HG02884 (cell line): Measurements from ENCODE around the gene PHKA1.
"Not testable (repeated sequence)": the region's sequence is repeated elsewhere in the genome, so short reads cannot be mapped to it uniquely, and the experiment has no call there.

ENCODE experiments used
- ATAC-seq: cut with Tn5 transposase; IDR thresholded peaks from one replicate; pipeline ENCODE4 v1.9.1; 2021; ENCODE audit warnings: mild to moderate bottlenecking, moderate library complexity; ENCODE audit not compliant: unreplicated experiment

The PHKA1 gene

DNA sequence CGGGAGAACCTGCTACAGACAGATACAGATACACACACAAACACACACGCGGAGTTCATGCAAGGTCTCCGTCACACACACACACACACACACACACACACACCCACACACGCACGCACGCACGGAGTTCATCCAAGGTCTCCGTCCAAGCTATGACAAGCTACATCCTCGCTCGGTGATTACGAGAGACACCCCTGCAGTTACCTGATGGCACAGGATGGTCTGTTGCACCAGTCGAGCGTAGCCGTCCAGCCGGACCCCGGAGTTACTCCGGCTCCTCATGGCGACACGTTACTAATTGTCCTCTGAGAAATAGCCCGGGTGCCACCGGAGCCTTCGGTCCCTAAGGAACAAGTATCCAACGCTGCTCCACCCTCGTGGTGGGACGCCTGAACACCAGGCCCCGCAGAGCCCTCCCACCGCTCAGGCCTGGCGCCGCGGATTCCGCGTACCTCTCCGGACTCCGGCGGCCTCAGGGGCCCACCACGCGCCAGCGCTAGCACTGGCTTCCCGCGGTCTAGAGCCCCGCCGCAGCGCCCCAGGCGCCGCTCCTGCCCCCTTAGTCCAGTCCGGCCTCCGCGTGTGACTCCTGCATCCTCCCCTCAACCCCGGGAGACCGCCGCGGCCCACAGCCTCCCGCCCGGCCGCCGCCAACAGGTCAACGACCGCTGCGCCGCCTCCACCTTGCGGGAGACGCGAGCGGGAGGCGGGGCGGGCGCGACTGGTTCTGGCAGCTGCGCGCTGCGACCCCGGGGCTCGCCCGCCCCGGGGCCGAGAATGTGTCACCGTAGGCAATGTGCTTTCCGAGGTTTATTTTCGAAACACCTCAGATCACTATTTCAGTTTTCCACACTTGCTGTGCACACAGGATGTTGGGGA, at the start of gene PHKA1:
Gene PHKA1 (minus strand): TSS at position 708 of the 879 bp plus-strand sequence. CDS start 426 bp downstream, at position 282.
- peak; percentile 64 for ATAC-seq

DNA sequence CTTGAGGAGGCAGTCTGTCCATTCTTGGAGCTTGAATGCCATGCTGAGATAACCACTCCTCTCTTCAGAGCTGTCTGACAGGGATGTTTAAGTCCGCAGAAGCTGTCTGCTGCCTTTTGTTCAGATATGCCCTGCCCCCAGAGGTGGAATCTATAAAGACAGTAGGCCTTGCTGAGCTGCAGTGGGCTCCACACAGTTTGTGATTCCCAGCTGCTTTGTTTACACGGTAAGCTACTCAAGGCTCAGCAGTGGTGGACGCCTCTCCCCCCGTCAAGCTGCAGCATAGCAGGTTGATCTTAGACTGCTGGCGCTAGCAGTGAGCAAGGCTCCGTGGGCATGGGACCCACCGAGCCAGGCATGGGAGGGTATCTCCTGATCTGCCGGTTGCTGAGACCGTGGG, 46.3 kb upstream of the PHKA1 start:
- not testable (repeated sequence) for ATAC-seq

DNA sequence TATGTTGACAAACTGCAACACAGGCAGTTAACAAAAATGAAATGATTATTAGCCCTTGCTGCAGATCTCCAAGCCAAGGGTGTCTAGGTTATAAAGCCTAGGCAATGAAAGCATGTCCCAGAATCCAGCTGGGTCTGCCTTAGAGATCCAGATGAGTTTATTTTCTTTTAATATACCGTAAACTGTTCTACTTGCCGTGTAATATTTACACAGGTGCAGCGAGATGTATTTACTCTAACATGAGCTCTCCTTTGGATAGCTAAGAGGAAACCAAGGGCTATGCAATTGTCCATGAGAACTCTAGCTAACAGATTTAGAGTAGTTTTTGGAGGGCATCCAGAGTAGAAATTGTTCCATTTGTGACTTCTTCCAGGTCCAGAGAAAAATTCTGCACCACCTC, 34.4 kb upstream of the PHKA1 start:
- not testable (repeated sequence) for ATAC-seq

DNA sequence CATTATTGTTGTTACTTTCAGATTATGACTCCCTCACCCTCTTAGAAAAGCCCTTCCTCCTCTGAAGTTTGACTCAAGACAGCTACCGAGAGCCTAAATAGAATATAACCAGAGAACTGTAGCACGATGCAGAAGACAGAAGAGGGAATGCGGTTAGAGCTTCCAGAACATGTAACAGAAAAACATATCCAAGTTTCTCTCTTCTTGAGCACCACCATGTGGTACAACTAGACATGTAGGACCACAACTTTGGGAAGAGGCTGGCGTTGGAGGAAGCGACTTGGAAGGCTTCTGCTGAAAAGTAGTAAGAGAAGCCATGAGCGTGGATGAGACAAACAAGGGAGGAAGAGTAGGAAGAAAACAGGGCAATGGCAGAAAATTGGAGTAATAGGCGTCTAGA, 31.4 kb upstream of the PHKA1 start:
- not testable (repeated sequence) for ATAC-seq

DNA sequence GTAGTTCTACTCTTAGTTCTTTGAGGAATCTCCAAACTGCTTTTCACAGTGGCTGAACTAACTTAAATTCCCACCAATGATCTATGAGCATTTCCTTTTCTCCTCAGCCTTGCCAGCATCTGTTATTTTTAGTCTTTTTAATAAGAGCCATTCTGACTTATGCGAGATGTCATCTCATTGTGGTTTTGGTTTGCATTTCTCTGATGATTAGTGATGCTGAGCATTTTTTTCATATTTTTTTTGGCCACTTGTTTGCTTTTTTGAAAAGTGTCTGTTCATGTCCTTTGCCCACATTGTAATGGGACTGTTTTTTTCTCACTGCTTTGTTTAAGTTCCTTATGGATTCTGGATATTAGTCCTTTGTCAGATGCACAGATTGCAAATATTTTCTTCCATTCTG, 21.5 kb upstream of the PHKA1 start:
- no peak for ATAC-seq

DNA sequence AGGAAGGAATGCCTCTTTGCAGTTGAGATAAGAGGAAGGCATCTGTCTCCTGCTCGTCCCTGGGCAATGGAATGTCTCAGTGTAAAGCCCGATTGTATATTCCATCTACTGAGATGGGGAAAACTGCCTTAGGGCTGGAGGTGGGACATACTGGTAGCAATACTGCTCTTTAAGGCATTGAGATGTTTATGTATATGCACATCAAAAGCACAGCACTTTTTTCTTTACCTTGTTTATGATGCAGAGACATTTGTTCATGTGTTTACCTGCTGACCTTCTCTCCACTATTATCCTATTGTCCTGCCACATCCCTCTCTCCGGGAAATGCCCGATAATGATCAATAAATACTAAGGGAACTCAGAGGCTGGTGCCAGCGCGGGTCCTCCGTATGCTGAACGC, 19.5 kb upstream of the PHKA1 start:
- not testable (repeated sequence) for ATAC-seq

DNA sequence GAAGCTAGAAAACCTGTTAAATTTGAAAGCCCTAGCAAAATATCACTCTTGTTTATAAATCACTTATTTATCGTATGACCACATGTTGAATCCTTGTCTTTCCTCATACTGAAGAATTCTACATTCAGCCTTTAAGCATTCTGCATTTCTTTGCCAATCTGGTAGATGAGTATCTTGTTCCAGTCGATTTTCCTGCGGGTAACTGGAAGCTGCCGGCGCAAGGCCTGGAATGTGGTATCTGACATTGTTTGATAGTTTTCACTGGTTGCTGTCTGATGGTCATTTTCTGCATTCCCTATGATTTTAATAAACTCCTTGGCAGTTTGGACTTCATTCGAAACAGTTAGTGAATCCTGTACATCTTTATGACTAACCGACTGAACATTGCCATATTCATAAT, 13.7 kb upstream of the PHKA1 start:
- ATAC-seq: no peak

DNA sequence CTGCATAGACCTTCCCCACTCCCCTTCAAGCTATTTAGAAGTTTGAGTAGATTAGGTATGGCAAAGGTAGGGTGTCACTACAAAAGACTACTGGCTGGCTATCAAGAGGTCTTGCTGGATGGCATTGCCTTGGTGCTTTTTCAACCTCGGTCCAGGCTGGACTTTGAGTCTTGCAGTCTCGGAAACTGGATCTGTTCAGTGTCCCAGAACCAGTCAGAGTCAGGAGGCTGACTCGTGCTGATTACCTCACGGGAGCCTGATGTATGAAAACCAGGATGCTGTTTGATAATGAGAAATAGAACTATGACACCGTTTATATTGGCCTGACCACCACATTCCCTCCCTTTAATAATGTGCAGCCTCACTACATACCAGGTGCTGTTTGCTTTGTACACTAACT, 2.7 kb upstream of the PHKA1 start:
- no peak for ATAC-seq

DNA sequence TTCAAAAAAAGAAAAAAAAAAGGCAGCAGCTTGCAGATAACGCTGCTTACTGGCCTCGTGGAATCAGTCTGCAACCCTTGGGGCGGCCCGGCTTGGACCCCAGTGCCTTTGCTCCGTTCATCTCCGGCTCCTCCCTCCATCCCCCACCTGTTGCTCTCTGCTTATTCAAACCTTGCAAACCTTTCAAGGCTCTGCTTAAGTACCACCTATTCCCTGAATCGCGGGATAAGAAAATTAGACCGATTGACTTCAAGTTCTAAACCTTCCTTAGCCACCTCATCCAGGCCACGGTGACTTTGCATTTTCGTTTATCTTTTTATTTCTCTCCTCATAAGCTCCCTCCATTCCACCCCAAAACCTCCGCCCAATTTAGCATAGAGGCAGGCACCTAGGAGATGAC, 1.4 kb upstream of the PHKA1 start:
- ATAC-seq: no peak

DNA sequence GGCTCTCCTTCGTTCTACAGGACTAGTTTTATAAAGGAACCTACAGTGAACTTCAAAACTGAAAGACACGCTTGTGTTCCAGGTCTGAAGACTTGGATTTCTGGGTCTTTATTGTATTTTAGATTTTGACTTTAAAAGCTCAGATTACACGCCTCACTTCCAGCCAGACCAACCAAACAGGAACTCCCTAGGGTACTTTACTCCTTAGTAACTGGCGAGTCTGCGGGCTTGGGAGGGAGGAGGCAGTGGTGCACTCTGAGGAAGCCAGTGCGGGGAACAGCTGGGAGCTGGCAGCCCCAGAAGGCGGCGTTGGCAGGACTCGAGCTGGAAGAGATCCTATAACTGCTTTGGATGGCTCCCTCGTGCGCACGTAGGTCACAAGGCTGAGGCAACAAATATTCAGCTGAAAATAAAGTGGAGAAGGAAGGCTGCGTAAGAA, 391 bp upstream of the PHKA1 start:
- ATAC-seq: peak; percentile 7

DNA sequence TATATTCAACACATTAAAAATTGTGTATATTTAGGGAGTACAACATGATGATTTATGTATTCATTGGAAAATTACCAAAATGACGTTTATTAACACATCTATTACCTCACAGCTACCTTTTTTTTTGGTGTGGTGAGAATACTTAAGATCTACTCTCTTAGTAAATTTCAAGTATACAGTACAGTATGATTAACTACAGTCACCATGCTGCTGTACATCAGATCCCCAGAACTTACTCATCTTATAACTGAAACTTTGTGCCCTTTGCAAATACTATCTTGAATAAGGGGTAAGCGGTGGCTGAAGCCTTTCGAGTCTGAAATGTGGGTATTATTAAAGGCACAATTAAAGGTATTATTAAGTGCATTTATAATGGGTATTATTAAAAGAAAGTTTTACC, 976 bp downstream of the PHKA1 start:
- ATAC-seq: no peak

DNA sequence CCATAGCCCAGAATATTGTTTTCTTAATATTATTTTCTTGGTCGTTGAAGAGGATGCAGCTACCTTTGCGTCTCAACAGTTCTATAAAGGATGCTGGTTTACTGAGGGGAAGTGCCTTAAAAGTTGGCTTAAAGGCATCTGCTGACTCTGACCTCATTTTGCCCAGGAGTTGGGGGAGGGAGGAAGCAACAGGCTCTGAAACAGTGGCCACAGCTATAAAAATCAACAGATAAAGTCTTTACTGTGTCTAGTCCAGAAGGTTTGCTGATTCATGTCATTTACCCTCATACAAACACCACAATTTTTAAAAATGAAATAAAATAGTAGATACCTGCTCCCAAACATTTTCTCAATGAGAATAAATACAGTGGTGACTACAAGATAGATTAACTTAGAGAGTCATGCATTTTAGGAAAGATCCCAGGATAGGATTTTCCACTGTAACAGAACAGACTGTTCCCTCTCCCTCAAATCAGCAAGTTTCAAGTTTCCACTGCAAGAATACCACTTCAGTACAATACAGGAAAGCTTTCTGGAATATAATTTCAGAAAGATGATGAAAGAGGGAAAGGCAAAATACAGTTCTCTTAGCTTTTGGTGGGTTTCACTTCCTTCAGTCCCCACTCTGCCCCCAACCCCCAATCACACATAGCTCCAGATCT, 1.9 kb downstream of the PHKA1 start:
- ATAC-seq: no peak

DNA sequence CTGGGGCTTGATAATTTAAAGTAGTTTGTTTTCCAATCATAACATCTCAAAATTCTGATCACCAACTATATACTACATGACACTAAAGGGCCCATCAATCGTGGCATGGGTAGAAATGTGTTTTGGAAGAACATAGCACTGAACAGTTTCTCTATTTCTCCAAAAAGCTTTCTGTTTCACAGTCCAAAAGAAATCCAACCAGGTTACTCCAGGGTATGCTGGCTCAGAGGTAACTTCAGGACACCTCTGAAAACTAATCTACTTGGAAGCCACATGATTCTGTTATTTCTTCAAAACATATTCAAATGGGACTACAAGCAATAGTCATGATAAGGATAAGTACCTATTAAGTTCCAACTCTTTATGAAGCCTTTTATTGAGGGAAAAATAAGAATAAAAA, 8.3 kb downstream of the PHKA1 start:
- no peak for ATAC-seq

DNA sequence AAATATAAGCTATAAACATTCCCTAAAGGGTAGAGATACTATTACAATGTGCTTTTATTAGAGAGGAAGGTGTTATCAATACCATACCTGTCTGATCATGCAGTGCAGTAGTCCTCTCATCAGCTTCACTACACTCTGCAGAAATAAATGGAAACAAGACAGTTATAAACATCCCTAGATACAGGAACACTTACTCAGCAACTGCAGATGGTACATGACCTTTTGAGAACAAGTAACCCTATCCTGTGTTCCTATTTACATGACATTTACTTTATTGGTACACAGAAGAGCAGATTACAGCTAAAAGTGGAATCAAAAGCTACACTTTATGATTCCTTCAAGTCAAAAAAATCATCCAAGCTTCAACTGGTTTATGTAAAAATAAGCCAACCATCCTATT, 9.0 kb downstream of the PHKA1 start:
- ATAC-seq: no peak

DNA sequence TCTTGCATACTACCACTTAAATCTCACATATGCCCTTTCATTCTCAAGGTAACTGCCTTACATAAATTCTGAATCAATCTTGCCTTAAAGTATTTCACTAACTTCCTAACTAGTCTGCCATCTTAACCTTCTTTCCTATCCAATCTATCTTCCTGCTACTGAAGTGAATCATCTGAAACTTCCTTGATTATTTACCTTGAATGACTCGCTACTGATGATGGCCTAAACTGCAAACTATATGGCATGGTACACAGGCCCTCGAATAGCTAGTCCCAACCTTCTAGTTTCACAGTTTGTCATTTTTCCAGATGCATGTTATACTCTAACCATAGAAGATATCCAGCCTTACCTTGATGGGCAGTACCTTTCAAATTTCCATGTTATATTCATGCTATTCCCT, 19.9 kb downstream of the PHKA1 start:
- no peak for ATAC-seq

DNA sequence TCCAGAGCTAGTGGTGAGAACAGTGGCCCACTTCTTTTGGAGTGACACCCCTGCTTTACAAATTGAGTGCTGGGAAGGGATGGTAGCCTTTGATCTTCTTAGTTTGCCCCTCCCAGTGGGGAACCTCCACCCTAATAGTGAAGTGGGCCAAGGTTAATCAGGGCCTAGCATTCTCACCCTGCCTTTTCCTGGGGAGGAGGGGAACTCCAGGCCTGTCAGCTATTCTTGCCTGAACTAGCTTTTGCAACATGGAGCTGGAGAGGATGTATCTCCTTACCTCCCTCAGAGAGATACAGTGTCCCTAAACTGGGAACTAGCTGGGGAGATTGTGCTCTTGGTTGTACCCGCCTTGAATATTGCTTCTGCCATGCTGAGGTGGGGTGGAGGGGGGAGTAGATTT, 20.6 kb downstream of the PHKA1 start:
- no peak for ATAC-seq

DNA sequence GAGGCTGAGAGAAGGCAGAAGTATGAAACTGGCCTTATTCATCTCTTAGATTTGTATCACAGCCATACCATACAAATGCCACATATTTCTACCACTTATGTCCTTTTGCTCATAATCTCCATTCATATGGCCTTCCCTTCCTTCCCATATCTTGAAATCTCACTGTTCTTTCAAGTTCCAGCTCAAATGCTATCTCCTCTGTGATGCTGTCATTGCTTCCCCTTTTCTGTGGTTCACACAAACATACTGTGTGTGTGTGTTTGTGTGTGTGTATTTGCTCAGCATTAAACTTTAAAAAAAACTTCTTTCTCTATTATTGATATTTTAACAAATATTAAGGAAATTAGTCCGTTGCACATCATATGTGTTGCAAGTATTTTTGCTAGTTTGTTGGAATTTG, 26.7 kb downstream of the PHKA1 start:
- ATAC-seq: no peak

DNA sequence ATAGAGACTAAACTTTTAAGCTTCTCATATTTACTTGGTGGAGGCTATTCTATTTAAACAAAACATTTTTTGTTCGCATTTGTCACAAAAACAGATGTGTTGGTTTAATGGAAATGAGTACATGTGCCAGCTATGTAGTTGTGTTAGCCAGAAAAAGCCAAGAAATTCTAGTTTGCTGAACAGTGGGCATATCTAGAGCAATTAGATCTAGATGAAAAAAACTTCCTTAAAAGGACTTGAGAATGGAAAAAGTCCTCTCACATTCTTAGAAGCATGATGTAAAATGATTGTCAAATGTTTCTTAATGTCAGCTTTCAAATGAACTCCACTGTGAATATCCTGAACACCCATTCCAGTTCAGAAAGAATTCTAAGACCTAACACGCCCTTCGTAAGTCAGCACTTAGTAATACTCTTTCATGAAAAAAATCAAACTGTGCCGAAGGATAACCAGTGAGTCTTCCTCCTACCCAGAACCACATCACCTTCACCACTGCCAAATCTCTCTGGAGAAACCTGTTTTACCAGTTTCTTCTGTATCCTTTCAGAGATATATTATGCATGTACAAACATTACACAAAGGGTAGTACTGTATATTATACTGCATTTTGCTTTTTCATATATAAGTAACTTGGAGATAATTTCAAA, 28.2 kb downstream of the PHKA1 start:
- ATAC-seq: no peak

DNA sequence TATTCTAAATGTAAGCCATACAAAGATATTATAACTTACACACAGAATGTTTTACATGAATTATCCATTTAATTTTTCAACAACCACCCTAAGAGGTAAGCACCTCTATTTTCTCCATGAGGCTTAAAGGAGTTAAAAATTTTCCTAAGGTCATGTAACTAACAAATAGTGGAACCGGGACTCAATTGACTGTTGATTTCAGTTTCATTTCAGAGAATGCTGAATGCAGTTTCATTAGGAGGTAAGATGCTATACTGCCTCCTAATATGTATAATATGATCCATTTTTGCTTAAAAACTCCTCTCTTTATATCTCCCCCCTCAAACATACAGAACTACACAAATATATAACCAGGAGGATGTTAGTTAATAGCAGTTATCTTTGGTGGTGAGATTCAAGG, 29.1 kb downstream of the PHKA1 start:
- no peak for ATAC-seq

DNA sequence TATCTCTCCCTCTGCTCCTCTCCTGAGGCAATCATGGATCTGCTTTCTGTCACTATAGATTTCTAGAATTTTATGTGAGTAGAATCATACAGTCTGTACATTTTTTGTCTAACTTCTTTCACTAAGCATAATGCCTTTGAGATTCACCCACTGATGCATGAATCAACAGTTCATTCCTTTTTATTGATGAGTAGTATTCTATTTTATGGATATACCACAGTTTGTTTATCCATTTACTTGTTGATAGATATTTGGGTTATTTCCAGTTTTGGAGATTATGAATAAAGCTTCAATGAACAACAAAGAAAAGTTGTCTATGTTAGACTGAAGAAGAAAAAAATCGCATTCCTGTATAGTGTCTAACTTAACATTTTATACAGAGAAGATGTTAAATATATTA, 30.5 kb downstream of the PHKA1 start:
- ATAC-seq: no peak

DNA sequence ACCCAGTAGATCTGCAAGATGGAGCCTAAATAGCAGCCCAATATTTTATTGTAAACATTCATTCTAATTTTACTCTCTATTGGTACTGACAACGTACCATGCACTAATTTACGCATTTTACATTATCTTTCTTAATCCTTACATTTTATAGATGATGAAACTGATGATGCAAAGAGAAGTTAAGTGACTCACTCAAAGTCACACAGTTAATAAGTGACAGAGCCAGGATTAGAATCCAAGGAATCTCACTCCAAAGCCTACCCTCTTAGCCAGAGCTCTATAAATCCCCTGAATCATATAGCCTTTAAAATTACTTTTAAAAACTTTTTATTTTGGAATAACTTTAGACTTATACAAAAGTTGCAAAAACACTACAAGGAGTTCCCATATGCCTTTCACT, 37.6 kb downstream of the PHKA1 start:
- no peak for ATAC-seq

DNA sequence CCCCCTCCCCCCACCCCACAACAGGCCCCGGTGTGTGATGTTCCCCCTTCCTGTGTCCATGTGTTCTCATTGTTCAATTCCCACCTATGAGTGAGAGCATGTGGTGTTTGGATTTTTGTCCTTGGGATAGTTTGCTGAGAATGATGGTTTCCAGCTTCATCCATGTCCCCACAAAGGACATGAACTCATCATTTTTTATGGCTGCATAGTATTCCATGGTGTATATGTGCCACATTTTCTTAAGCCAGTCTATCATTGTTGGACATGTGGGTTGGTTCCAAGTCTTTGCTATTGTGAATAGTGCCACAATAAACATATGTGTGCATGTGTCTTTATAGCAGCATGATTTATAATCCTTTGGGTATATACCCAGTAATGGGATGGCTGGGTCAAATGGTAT, 40.2 kb downstream of the PHKA1 start:
- ATAC-seq: not testable (repeated sequence)
